Activated effector memory CD4-positive, alpha-beta T cell treated with Interleukin-2 at 50 U/mL for 16 hours (primary cell): ENCODE measurements around the gene PPP1CA.

Source experiments
- DNase-seq: peaks from one replicate; pipeline ENCODE4 v3.0.0-alpha.2; 2020

PPP1CA gene

DNA sequence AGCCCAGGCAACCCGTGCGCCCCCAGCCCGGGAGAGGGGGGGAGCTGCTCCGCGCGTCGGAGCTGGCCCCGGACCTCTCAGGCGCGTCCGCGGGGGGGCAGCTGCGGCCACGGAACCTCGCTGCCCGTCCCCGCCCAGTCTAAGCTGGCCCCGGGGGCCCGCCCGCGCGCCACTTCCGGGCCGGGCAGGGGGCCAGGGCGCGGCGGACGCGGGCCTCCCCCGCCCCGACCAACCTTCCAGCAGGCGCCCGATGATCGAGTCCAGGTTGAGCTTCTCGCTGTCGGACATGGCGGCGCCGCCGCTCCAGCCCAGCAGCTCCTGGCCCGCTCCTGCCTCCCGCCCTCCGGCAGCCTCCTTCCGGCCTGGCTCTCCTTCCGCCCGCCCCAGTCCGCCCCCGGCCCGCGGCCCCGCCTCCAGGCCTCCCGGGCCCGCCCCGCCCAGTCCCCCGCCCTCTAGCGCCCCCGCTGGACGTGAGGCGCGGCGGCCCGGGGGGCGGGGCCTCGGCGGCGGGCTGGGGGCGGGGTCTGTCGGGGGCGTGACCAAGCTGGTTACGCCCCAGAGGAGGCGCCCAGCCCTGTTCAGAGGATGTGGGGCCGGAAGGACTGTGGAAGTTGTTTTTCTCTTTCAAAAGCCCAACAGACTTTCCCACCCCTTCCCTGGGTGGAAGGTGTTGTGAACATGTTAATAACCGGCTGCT lies at the start of gene PPP1CA:
Gene PPP1CA (minus strand): TSS at position 364 of the 697 bp plus-strand sequence. CDS start 76 bp downstream, at position 288.
- peak; percentile 87 for DNase-seq

GRCh38 chr11:67450796-67451657 lies 49.4 kb upstream of the PPP1CA start:
- DNase-seq: no peak

DNA sequence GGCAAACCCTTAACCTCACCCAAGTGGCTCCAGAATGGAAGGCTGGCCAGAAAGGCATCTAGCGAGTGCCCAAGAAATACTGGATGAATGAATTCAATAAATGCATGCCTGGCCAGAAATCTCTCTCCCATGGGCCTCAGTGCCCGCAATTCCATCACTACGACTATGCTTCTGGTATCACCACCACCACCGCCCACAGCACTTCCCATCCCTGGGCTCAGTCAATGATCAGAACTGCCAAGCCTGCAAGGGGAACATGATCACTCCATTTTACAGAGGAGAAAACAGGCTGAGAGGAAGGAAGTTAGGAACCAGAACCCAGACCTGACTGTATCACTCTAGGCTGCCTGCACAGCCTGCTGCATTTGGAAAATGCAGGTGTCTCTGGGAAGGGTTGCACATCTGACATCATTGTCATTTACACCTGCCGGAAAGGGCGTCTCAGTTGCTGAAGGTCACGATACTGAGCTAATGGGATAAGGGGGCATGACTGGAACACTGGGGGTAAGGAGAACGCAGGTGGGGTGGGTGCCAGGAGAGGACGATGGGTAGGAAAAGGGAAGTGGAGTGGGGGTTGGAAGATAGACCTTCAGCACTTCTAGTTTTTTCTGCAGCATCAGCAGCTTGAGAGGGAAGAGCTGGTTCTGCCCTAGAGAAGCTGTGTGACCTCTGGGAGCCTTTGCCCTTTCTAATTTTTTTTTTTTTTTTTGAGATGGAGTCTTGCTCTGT lies 47.6 kb upstream of the PPP1CA start:
- DNase-seq: no peak

- no peak for DNase-seq
These were observed 46.6 kb upstream of the PPP1CA start for GRCh38 chr11:67448220-67448609.

DNA sequence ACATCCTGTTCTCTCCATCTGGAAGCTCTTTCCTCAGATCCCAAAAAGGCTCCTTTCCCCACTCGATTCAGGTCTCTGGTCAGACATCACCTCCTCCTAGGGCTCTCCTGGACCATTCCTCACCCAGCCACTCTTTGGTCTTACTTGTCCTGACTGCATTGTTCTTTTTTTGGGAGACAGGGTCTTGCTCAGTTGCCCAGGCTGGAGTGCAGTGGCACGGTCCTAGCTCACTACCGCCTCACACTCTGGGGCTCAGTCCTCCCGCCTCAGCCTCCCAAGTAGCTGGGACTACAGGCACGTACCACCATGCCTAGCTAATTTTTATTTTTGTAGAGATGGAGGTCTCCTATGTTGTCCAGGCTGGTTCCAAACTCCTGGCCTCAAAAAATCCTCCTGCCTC lies 43.9 kb upstream of the PPP1CA start:
- DNase-seq: no peak

- DNase-seq: no peak
These were observed 41.1 kb upstream of the PPP1CA start for GRCh38 chr11:67442504-67443404.

- DNase-seq: no peak
These were observed 40.2 kb upstream of the PPP1CA start for GRCh38 chr11:67441731-67442351.

GRCh38 chr11:67441098-67441563 lies 39.5 kb upstream of the PPP1CA start:
- DNase-seq: no peak

GRCh38 chr11:67440229-67441097 lies 38.8 kb upstream of the PPP1CA start:
- no peak for DNase-seq

DNA sequence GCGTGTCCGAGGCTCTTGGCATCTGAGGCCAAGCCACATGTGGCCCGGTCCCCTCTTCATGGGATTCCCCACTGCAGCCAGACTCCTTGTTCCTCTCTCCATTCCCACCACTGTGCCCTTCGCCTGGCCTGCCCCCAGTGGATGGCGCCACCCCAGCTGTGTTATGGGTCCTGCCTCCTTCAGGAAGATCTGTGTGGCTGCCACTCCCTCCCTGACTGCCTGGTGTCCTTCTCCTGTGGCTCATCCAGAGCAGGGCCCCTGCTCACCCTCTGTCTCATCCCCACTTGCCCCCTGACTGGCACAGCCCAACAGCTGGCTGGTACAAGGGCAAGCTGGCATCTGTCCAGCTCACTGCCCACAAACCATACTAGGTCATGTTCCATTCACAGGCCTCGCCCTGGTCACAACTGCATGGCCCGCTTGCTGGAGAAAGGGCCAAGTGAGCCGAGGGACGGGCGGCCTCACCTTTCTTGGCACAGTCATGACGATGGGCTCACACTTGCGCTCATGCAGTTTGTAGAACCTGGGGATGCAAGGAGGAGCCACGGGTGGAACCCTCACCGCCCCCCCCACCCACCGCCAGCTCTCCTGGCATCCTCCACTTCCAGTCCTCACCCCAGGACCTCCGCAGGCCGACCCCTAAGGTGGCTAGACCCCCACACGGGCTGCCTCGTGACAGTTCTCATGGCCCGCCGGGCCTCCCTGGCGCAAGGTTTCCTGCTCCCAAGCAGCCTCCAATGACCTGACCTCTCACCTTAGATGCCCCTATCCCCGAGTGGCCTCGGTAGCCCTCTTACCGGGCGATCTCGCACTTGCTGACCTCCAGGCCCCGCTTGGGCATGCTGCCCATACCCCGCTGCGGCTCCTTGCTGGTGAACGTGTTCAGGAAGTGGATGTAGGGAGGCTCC lies 37.9 kb upstream of the PPP1CA start:
- DNase-seq: no peak

- peak; percentile 72 for DNase-seq
These were observed 36.7 kb upstream of the PPP1CA start for GRCh38 chr11:67438158-67438902.

- no peak for DNase-seq
These were observed 36.1 kb upstream of the PPP1CA start for GRCh38 chr11:67437809-67438157.

DNA sequence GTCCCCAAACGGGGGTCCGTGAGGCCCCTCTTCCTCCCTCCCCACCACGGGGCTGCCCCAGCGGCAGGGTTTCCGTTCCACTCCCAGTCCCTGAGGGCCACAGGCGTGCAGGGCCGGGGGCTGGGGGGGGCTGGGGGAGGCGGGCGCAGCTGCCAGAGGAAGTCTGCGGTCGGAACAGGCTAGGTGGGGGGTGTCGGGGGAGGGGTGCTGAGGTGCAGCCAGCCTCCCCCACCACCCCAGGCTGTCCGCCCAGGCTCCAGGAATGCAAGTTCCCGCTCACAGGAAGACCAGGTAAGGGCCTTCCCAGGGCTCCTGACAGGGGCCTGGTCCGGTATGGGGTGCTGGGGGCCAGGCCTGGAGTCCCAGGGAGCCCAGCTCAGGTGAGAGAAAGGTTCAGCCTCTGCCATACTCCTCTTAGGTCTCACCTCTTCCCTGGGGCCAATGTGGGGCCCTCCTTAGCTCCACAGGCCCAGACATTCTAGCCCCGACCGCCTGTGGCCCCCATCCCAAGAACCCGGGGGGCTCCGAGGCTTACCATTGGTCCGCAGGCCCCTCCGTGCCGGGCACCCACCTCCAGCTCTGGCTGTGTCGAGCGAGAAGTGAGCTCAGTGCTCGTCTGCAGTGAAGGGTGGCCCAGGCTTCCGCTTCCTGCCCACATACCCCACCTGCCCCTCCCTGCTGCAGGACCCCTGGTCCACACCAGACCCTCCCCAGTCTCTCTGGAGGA lies 35.6 kb upstream of the PPP1CA start, which contains the start of gene PTPRCAP:
Gene PTPRCAP (minus strand): TSS at position 601 of the 727 bp plus-strand sequence. CDS start 63 bp downstream, at position 538.
- DNase-seq: peak; percentile 81

DNA sequence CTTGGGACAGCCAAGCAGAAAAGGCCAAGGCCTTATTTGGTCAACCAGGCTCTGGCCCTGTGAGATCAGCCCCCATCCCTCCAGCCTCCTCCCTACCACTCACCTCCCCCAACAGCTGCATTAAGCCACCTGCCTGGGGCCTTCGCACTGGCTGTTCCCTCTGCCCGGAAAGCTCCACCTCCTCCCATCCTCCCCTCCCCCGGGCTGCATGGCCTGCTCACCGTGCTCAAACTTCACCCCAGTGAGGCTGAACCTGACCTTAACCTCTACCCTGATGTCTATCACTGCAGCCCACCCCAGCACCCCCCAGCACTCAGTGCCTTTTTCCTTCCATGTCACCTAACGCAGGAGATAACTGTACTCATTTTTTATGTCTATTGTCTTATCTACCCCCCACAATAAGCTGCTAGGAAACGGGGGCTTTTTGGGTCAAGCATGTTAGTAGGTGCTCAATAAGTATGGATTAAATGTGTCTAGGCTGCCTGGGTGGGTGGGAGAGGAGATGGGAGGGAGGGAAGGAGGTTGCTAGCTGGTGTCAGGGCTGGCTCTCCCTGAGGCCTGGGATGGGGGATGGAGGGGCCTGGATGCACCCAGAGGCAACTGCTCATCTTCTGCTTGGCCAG lies 34.9 kb upstream of the PPP1CA start:
- DNase-seq: peak; percentile 55

- no peak for DNase-seq
These were observed 34.2 kb upstream of the PPP1CA start for GRCh38 chr11:67435727-67436458.

DNA sequence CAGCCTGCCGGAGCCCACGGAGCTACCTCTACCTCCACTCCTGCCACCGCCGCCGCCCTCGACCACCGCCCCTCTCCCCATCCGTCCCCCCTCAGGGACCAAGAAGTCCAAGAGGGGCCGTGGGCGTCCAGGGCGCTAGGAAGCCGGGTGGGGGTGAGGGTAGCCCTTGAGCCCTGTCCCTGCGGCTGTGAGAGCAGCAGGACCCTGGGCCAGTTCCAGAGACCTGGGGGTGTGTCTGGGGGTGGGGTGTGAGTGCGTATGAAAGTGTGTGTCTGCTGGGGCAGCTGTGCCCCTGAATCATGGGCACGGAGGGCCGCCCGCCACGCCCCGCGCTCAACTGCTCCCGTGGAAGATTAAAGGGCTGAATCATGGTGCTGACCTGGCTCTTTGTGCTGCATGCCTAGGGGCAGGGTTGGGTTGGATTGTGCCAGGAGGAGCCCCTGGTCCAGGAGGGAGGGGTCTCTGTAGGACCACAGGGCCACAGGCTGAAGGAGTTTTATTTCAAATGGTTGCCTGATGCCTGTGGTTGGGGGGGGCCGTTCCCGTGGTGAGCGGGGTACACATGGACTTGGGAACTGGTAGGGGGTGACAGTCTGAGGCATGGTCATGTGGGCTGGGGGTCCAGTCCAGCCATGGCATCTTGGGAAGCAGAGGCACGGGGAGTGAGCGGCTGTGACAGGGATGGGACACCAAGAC lies 33.5 kb upstream of the PPP1CA start:
- no peak for DNase-seq
